ENCODE measurements around the gene NLGN1. TPM values are rescaled to one million over a fixed set of nuclear protein-coding genes. Genes with fewer than 3 reads are reported as not detected.
"Not testable (repeated sequence)": the region's sequence is repeated elsewhere in the genome, so short reads cannot be mapped to it uniquely, and the experiment has no call there.

The NLGN1 gene
- 8.5 and 11.2 TPM in 2 replicates for total RNA-seq
- polyA plus RNA-seq, result 2.0 and 5.1 TPM in 2 replicates

DNA sequence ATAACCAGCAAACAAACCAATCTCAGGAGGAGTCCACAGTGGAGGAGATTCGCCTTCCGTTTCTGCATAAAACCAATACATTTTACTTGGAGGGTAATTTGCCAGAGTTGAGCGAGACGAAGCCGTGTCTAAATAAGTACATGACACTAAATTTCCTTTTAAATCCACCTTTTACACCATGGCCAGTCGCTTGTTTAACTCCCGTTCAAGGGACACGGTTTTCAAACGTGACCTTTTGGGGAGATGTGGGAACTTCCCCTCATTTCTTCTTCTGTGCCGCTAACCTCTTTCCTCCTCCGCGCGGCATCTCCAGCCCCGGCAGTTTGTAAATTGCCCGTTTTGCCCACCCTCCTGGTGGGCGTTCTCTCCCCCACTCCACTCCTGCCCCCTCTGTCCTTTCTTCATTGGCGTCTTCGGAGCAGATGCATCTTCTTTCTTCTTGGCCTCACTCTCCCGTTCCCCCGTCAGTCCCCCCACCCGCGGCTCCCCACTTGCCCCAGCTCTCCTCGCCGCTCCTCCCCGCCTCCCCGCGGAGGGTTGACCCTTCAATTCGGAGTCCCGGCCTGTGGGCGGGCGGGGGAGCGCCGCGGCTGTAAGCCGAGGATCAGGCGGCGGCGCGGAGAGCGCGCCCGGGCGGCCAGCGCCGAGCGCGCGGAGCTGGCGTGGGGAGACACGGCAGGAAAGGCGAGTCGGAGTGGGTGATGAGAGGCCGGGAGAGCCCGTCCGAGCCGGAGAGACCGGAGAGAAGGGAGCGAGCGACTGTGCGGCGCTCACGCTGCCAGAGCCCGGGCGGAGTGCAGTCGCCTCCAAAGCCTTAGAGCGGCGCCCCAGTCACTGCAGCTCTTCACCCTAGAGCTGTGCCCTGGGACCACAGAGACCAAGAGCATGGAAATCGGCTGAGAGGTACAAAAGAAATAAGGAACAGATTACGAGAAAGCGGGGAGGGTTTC is at the start of gene NLGN1:
NLGN1 (plus strand) TSS at position 584 of the 950 bp plus-strand sequence.
- Histone ChIP-seq H3K79me2 (no peaks in the 10 kb centered on the region), H3K4me3 (peak within 1 kb of the TSS; percentile 76), H2AFZ (peak within 1 kb of the TSS; percentile 57), H3K27ac (peak within 1 kb of the TSS; percentile 85), H3K27me3 (peaks cover 44% of the 10 kb centered on the region), H3K9me3 (ENCODE audit: low read depth) (no peaks in the 10 kb centered on the region), H3K36me3 (replicated peaks; ENCODE audit: insufficient read depth, low read depth) (no peaks in the 10 kb centered on the region), H3K9me2 (replicated peaks; ENCODE audit: insufficient read depth) (no peaks in the 10 kb centered on the region), H4K20me1 (ENCODE audit: insufficient read depth, poor library complexity, severe bottlenecking) (no peaks in the 10 kb centered on the region), H3K4me2 (peak within 1 kb of the TSS; percentile 92), H3K4me1 (ENCODE audit: insufficient read depth) (no peaks in the 10 kb centered on the region)
- TF ChIP-seq EZH2phosphoT487 (IDR thresholded peaks at IDR 0.05; ENCODE audit: low read depth, severe bottlenecking, unreplicated experiment) (peak; percentile 58), CTCF (IDR thresholded peaks at IDR 0.05; ENCODE audit: poor library complexity) (peak; percentile 36), EZH2 (IDR thresholded peaks at IDR 0.05; ENCODE audit: borderline replicate concordance) (peak; percentile 66)
- DNase-seq (ENCODE audit: low spot score), result peak; percentile 88
- WGBS (ENCODE audit: low lambda C conversion rate, missing lambda C conversion rate), result 1% methylated on average over 50 of the region's 70 CpGs

- H3K36me3 ChIP-seq (replicated peaks; ENCODE audit: insufficient read depth, low read depth), result no peaks in the 10 kb centered on the region
- H3K4me2 ChIP-seq, result no peak overlapping the region
- no peak for DNase-seq (ENCODE audit: low spot score)
- no peaks in the 10 kb centered on the region for H3K79me2 ChIP-seq
- H3K9me3 ChIP-seq (ENCODE audit: low read depth), result no peaks in the 10 kb centered on the region
- no peak overlapping the region for H2AFZ ChIP-seq
- no peak overlapping the region for H3K27ac ChIP-seq
- no peak overlapping the region for H3K4me3 ChIP-seq
- no peaks in the 10 kb centered on the region for H4K20me1 ChIP-seq (ENCODE audit: insufficient read depth, poor library complexity, severe bottlenecking)
- H3K4me1 ChIP-seq (ENCODE audit: insufficient read depth), result no peaks in the 10 kb centered on the region
- TF ChIP-seq EZH2phosphoT487 (IDR thresholded peaks at IDR 0.05; ENCODE audit: low read depth, severe bottlenecking, unreplicated experiment) (no peak), CTCF (IDR thresholded peaks at IDR 0.05; ENCODE audit: poor library complexity) (no peak), EZH2 (IDR thresholded peaks at IDR 0.05; ENCODE audit: borderline replicate concordance) (no peak)
- no peaks in the 10 kb centered on the region for H3K27me3 ChIP-seq
- H3K9me2 ChIP-seq (replicated peaks; ENCODE audit: insufficient read depth), result no peaks in the 10 kb centered on the region
Observed at GRCh38 chr3:173351886-173352285, 45.7 kb upstream of the NLGN1 start.

- H3K27me3 ChIP-seq; H3K9me2 ChIP-seq (replicated peaks; ENCODE audit: insufficient read depth); H3K79me2 ChIP-seq; H3K36me3 ChIP-seq (replicated peaks; ENCODE audit: insufficient read depth, low read depth); DNase-seq (ENCODE audit: low spot score); H3K4me2 ChIP-seq; H4K20me1 ChIP-seq (ENCODE audit: insufficient read depth, poor library complexity, severe bottlenecking); H3K27ac ChIP-seq; H2AFZ ChIP-seq; H3K4me1 ChIP-seq (ENCODE audit: insufficient read depth); H3K9me3 ChIP-seq (ENCODE audit: low read depth); H3K4me3 ChIP-seq: not testable (repeated sequence)
- 75% methylated on average over 2 of the region's 2 CpGs for WGBS (ENCODE audit: low lambda C conversion rate, missing lambda C conversion rate)
Observed at GRCh38 chr3:173353137-173353536, 44.4 kb upstream of the NLGN1 start.

DNA sequence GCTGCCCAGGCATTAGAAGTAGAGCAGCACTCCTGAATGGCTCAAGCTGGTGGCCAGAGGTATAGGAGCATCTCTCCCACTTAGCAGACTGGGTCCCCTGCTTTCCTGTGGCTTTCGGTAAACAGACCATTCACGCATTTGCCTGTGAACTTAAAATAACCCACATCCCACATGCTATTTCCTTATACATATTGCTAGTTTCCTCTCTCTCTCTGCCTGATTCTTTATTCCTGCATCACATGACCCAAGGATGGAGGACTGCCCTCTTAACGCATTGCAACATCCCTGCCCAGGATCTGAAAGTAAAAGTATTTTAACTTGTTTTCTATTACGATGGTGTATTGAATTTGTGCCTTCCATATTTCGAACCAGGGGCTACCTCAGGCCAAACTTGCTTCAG is 43.4 kb upstream of the NLGN1 start:
- 89% methylated on average over 5 of the region's 5 CpGs for WGBS (ENCODE audit: low lambda C conversion rate, missing lambda C conversion rate)
- Histone ChIP-seq H3K9me3 (ENCODE audit: low read depth) (no peaks in the 10 kb centered on the region), H3K4me3 (no peak overlapping the region), H3K27me3 (no peaks in the 10 kb centered on the region), H3K9me2 (replicated peaks; ENCODE audit: insufficient read depth) (no peaks in the 10 kb centered on the region), H3K4me2 (no peak overlapping the region), H3K36me3 (replicated peaks; ENCODE audit: insufficient read depth, low read depth) (no peaks in the 10 kb centered on the region), H4K20me1 (ENCODE audit: insufficient read depth, poor library complexity, severe bottlenecking) (no peaks in the 10 kb centered on the region), H3K79me2 (no peaks in the 10 kb centered on the region), H3K4me1 (ENCODE audit: insufficient read depth) (no peaks in the 10 kb centered on the region), H2AFZ (no peak overlapping the region), H3K27ac (no peak overlapping the region)
- TF ChIP-seq EZH2 (IDR thresholded peaks at IDR 0.05; ENCODE audit: borderline replicate concordance), result no peak
- TF ChIP-seq EZH2phosphoT487 (IDR thresholded peaks at IDR 0.05; ENCODE audit: low read depth, severe bottlenecking, unreplicated experiment), result no peak
- no peak for TF ChIP-seq CTCF (IDR thresholded peaks at IDR 0.05; ENCODE audit: poor library complexity)
- no peak for DNase-seq (ENCODE audit: low spot score)

All from hepatocyte (in vitro differentiated cells).